ENCODE data around the gene SET. TPM values are rescaled to one million over a fixed set of nuclear protein-coding genes. Genes with fewer than 3 reads are reported as not detected.
"Not testable (repeated sequence)": the region's sequence is repeated elsewhere in the genome, so short reads cannot be mapped to it uniquely, and the experiment has no call there.

SET gene
- total RNA-seq = 100 to 1,000 TPM; 578 to 592 TPM

DNA sequence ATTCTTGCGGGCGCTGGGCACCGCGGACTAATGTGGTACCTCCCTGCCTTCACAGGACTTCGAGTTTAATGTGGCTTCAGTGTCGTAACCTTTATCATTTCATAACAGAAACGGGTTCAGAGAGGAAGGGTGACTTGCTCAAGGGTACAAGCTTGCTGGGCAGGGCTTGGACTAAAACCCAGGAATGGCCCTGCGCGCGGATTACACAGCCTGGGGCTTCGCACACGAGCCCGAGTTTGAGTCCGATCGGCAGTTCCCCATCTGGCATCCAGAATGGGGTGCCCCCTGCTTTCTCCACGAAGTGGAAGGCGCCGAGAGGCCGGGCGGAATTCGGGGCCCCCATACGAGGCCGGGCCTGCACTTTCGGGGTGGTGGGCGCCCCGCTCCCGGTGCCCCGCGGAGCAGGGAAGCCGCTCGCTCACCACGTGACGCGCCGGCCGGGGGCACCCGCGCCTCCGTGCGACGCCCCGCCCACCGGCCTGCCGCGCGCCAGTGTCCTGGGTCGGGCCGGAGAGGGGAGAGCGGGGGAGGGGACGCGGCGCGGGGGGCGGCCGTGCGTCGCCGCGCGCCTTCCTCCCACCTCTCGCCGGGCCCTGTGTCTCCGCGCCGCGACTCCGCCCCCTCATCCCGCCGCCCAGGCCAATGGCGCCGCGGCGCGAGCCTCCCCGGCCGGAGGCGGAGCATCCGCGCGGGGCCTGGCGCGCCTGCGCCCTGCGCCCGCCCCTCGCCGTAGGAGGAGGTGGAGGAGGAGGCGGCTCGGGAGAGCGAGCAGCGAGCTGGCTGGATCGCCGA is at the start of gene SET:
Gene SET, plus strand, starts transcription at position 722 of the 792 bp plus-strand sequence. CDS start 361 bp downstream, outside the sequence.
- ChIA-PET POLR2A (interaction anchor here (0.6 to 2.2 kb wide), 8 partner anchors 9 to 130 kb away, joined by 3 to 9 read pairs (median 4); partner anchors contain the start of genes ENDOG and PKN3), CTCF (interaction anchor here (2.6 kb wide), 1 partner anchor 12 kb away, joined by 6 read pairs; no protein-coding TSS in a partner anchor)
- intact Hi-C loops (cut with micrococcal nuclease) = loop anchor here (1.0 to 5.0 kb wide), 4 partner anchors 31 to 259 kb away; partner anchors contain the start of genes DOLK, NUP188, SPTAN1 and ZDHHC12
- peak; percentile 95 for DNase-seq
- H3K27me3 Mint-ChIP-seq = no peaks in the 10 kb centered on the region
- H3K9me3 Mint-ChIP-seq = no peaks in the 10 kb centered on the region
- H3K4me3 Mint-ChIP-seq = peak within 1 kb of the TSS; percentile 81
- H3K27ac Mint-ChIP-seq = peak within 1 kb of the TSS; percentile 95
- H3K4me1 Mint-ChIP-seq (ENCODE audit: low read depth) = peaks cover 54% of the 10 kb centered on the region
- peaks cover 32% of the 10 kb centered on the region for H3K36me3 Mint-ChIP-seq

- no peaks in the 10 kb centered on the region for H3K27me3 Mint-ChIP-seq
- intact Hi-C loops (cut with micrococcal nuclease) = no loop called here
- no peak overlapping the region for H3K4me3 Mint-ChIP-seq
- no peaks in the 10 kb centered on the region for H3K9me3 Mint-ChIP-seq
- peaks cover 6% of the 10 kb centered on the region for H3K36me3 Mint-ChIP-seq
- no peak for DNase-seq
- POLR2A ChIA-PET = no interaction called here
- CTCF ChIA-PET = no interaction called here
- no peaks in the 10 kb centered on the region for H3K4me1 Mint-ChIP-seq (ENCODE audit: low read depth)
- no peak overlapping the region for H3K27ac Mint-ChIP-seq
These were observed 48.4 kb upstream of the SET start for GRCh38 chr9:128640603-128641002.

DNA sequence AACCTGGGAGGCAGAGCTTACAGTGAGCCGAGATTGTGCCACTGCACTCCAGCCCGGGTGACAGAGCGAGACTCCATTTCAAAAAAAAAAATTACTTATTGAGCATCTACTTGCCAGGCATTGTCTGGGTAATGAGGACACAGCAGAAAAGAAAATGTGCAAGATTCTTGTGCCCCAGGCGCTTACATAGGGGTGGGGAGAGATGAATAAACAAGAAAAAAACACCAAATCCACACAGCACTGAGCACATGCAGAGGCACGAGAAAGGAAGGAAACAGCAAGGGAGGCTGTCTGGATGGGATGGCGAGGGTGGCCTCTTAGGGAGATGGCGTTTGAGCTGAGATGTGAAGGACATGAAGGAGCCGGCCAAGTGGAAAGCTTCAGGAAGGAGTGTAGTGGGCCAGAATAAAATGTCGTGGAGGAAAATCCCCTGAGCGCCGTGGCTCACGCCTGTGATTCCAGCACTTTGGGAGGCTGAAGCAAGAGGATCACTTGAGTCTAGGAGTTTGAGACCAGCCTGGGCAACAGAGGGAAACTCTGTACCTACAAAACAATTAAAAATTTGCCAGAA is 46.3 kb upstream of the SET start:
- Mint-ChIP-seq H3K4me3 (no peak overlapping the region), H3K27ac (no peak overlapping the region), H3K36me3 (peaks cover 6% of the 10 kb centered on the region), H3K9me3 (no peaks in the 10 kb centered on the region), H3K4me1 (ENCODE audit: low read depth) (no peaks in the 10 kb centered on the region), H3K27me3 (no peaks in the 10 kb centered on the region)
- intact Hi-C loops (cut with micrococcal nuclease) = no loop called here
- POLR2A ChIA-PET = interaction anchor here (0.7 kb wide), 1 partner anchor 42 kb away, joined by 3 read pairs; no protein-coding TSS in a partner anchor
- DNase-seq = no peak
- CTCF ChIA-PET = no interaction called here

- no peak overlapping the region for H3K4me3 Mint-ChIP-seq
- no peaks in the 10 kb centered on the region for H3K4me1 Mint-ChIP-seq (ENCODE audit: low read depth)
- POLR2A ChIA-PET = interaction anchor here (0.7 kb wide), 1 partner anchor 41 kb away, joined by 3 read pairs; no protein-coding TSS in a partner anchor
- intact Hi-C loops (cut with micrococcal nuclease) = no loop called here
- H3K27ac Mint-ChIP-seq = no peak overlapping the region
- DNase-seq = no peak
- peaks cover 3% of the 10 kb centered on the region for H3K36me3 Mint-ChIP-seq
- CTCF ChIA-PET = interaction anchor here (0.6 kb wide), 1 partner anchor 299 kb away, joined by 3 read pairs; no protein-coding TSS in a partner anchor
- H3K27me3 Mint-ChIP-seq = no peaks in the 10 kb centered on the region
- H3K9me3 Mint-ChIP-seq = no peaks in the 10 kb centered on the region
These were observed 45.3 kb upstream of the SET start for GRCh38 chr9:128643519-128644300.

- H3K27ac Mint-ChIP-seq; H3K4me3 Mint-ChIP-seq; H3K36me3 Mint-ChIP-seq; POLR2A ChIA-PET; H3K9me3 Mint-ChIP-seq; H3K27me3 Mint-ChIP-seq; H3K4me1 Mint-ChIP-seq (ENCODE audit: low read depth): not testable (repeated sequence)
- intact Hi-C loops (cut with micrococcal nuclease) = loop anchor here (5.0 kb wide), 1 partner anchor 279 kb away; no protein-coding TSS in a partner anchor
- CTCF ChIA-PET = interaction anchor here (0.6 to 1.7 kb wide), 9 partner anchors 35 to 280 kb away, joined by 3 to 6 read pairs (median 3); partner anchors contain the start of genes ENDOG and ZDHHC12
- peak; percentile 81 for DNase-seq
These were observed 40.8 kb upstream of the SET start for GRCh38 chr9:128648206-128648605.

DNA sequence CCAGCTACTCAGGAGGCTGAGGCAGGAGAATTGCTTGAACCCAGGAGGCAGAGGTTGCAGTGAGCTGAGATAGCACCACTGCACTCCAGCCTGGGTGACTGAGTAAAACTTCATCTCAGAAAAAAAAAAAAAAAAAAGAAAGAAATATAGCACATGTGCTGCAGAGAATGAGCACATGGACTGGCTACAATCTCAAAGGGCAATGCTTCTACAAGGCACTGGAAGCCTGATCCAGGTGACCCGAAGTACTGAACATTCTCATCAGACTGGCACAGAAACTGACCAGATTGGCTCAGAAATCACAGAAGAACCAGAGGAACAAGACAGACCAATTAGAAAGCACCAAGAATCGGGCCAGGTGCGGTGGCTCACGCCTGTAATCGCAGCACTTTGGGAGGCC is 37.2 kb upstream of the SET start:
- POLR2A ChIA-PET = no interaction called here
- Mint-ChIP-seq H3K4me1 (ENCODE audit: low read depth) (peaks cover 2% of the 10 kb centered on the region), H3K9me3 (no peaks in the 10 kb centered on the region), H3K4me3 (no peak overlapping the region), H3K27ac (no peak overlapping the region), H3K36me3 (no peaks in the 10 kb centered on the region), H3K27me3 (no peaks in the 10 kb centered on the region)
- intact Hi-C loops (cut with micrococcal nuclease) = no loop called here
- CTCF ChIA-PET = no interaction called here
- no peak for DNase-seq

DNA sequence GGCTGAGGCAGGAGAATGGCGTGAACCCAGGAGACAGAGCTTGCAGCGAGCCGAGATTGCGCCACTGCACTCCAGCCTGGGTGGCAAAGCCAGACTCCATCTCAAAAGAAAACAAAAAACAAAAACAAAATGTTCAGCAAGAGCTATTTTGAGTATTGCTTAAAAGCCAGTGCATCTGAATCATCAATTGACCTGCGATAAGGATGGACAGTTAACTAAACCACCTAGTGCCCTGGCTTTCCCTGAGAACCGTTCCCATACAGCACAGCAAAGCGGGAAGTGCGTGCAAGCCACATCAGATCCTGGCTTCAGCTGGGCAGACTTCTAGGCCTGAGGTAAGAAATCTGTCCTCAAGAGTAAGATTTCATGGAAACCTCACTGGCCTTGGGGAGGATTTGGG is 35.1 kb upstream of the SET start:
- H3K36me3 Mint-ChIP-seq = no peaks in the 10 kb centered on the region
- no peaks in the 10 kb centered on the region for H3K27me3 Mint-ChIP-seq
- intact Hi-C loops (cut with micrococcal nuclease) = no loop called here
- H3K9me3 Mint-ChIP-seq = no peaks in the 10 kb centered on the region
- ChIA-PET POLR2A (interaction anchor here (0.6 to 1.3 kb wide), 2 partner anchors 36 to 271 kb away, joined by 3 to 4 read pairs; partner anchors contain the start of gene SET), CTCF (interaction anchor here (0.6 to 1.2 kb wide), 2 partner anchors 57 to 164 kb away, joined by 3 to 4 read pairs; partner anchors contain the start of gene ENDOG)
- no peak overlapping the region for H3K4me3 Mint-ChIP-seq
- DNase-seq = no peak
- H3K4me1 Mint-ChIP-seq (ENCODE audit: low read depth) = peaks cover 7% of the 10 kb centered on the region
- no peak overlapping the region for H3K27ac Mint-ChIP-seq

- POLR2A ChIA-PET = interaction anchor here (1.3 kb wide), 1 partner anchor 35 kb away, joined by 3 read pairs; the partner anchor contains the start of gene SET
- no peaks in the 10 kb centered on the region for H3K9me3 Mint-ChIP-seq
- CTCF ChIA-PET = interaction anchor here (1.2 kb wide), 1 partner anchor 164 kb away, joined by 4 read pairs; the partner anchor contains the start of gene ENDOG
- H3K4me1 Mint-ChIP-seq (ENCODE audit: low read depth) = peaks cover 7% of the 10 kb centered on the region
- H3K27ac Mint-ChIP-seq = no peak overlapping the region
- H3K36me3 Mint-ChIP-seq = no peaks in the 10 kb centered on the region
- peak overlapping the region; percentile 38 for H3K4me3 Mint-ChIP-seq
- intact Hi-C loops (cut with micrococcal nuclease) = no loop called here
- no peak for DNase-seq
- H3K27me3 Mint-ChIP-seq = no peaks in the 10 kb centered on the region
These were observed 34.5 kb upstream of the SET start for GRCh38 chr9:128654481-128654880.

GRCh38 chr9:128656416-128657343 is 32.3 kb upstream of the SET start, which contains the start of gene DYNC2I2:
DYNC2I2 (minus strand) TSS chr9:128656847; CDS start chr9:128656726, 121 bp downstream.
- Mint-ChIP-seq H3K4me3 (peak within 1 kb of the TSS; percentile 83), H3K4me1 (ENCODE audit: low read depth) (peaks cover 7% of the 10 kb centered on the region), H3K9me3 (no peaks in the 10 kb centered on the region), H3K27me3 (no peaks in the 10 kb centered on the region), H3K27ac (peak within 1 kb of the TSS; percentile 99), H3K36me3 (no peaks in the 10 kb centered on the region)
- ChIA-PET CTCF (no interaction called here), POLR2A (interaction anchor here (0.6 to 0.9 kb wide), 4 partner anchors 11 to 67 kb away, joined by 3 to 4 read pairs (median 3); partner anchors contain the start of gene ZDHHC12)
- intact Hi-C loops (cut with micrococcal nuclease) = loop anchor here (1.0 to 5.0 kb wide), 4 partner anchors 28 to 161 kb away; partner anchors contain the start of genes ENDOG and PKN3
- peak; percentile 97 for DNase-seq

DNA sequence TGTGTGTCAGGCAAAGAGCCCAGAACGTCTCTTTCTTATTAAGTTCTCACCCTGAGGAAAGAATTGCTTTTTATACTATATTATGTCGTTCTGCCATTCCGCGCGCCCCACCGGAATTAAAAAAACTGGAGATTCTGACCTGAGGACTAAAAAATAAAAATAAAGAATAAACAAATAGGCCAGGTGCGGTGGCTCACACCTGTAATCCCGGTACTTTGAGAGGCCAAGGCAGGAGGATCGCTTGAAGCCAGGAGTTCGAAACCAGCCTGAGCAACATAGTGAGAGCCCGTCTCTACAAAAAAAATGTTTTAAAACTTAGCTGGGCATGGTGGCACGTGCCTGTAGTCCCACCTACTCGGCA is 31.7 kb upstream of the SET start:
- no peaks in the 10 kb centered on the region for H3K36me3 Mint-ChIP-seq
- peaks cover 7% of the 10 kb centered on the region for H3K4me1 Mint-ChIP-seq (ENCODE audit: low read depth)
- DNase-seq = no peak
- POLR2A ChIA-PET = interaction anchor here (0.6 to 0.9 kb wide), 4 partner anchors 10 to 67 kb away, joined by 3 to 4 read pairs (median 3); partner anchors contain the start of gene ZDHHC12
- no peaks in the 10 kb centered on the region for H3K27me3 Mint-ChIP-seq
- intact Hi-C loops (cut with micrococcal nuclease) = loop anchor here (1.0 to 5.0 kb wide), 3 partner anchors 31 to 160 kb away; partner anchors contain the start of genes ENDOG and PKN3
- peak overlapping the region; percentile 83 for H3K4me3 Mint-ChIP-seq
- peak overlapping the region; percentile 99 for H3K27ac Mint-ChIP-seq
- CTCF ChIA-PET = no interaction called here
- no peaks in the 10 kb centered on the region for H3K9me3 Mint-ChIP-seq

All from activated CD4-positive, alpha-beta memory T cell treated with anti-CD3 and anti-CD28 coated beads for 36 hours (primary cell).